Measurements from ENCODE around the gene GADL1. TPM values are rescaled to one million over a fixed set of nuclear protein-coding genes. Genes with fewer than 3 reads are reported as not detected.

The GADL1 gene
- total RNA-seq, 1 donor, result not detected

GRCh38 chr3:30730967-30731366 is 163.5 kb downstream of the GADL1 start:
- no peak for DNase-seq (ENCODE audit: low read depth)
- TF ChIP-seq CTCF (IDR thresholded peaks at IDR 0.05; ENCODE audit: insufficient read depth, low read depth, low read length), result no peak
- no peak overlapping the region for H3K4me3 ChIP-seq (ENCODE audit: low read depth, low read length)

- no peak overlapping the region for H3K4me3 ChIP-seq (ENCODE audit: low read depth, low read length)
- DNase-seq (ENCODE audit: low read depth), result no peak
- TF ChIP-seq CTCF (IDR thresholded peaks at IDR 0.05; ENCODE audit: insufficient read depth, low read depth, low read length), result no peak
Observed at GRCh38 chr3:30729936-30730335, 164.5 kb downstream of the GADL1 start.

GRCh38 chr3:30729512-30729911 is 164.9 kb downstream of the GADL1 start:
- DNase-seq (ENCODE audit: low read depth), result no peak
- no peak overlapping the region for H3K4me3 ChIP-seq (ENCODE audit: low read depth, low read length)
- TF ChIP-seq CTCF (IDR thresholded peaks at IDR 0.05; ENCODE audit: insufficient read depth, low read depth, low read length), result no peak

- TF ChIP-seq CTCF (IDR thresholded peaks at IDR 0.05; ENCODE audit: insufficient read depth, low read depth, low read length), result no peak
- DNase-seq (ENCODE audit: low read depth), result no peak
- H3K4me3 ChIP-seq (ENCODE audit: low read depth, low read length), result no peak overlapping the region
Observed at GRCh38 chr3:30728143-30728542, 166.3 kb downstream of the GADL1 start.

- H3K4me3 ChIP-seq (ENCODE audit: low read depth, low read length), result no peak overlapping the region
- DNase-seq (ENCODE audit: low read depth), result no peak
- no peak for TF ChIP-seq CTCF (IDR thresholded peaks at IDR 0.05; ENCODE audit: insufficient read depth, low read depth, low read length)
Observed at GRCh38 chr3:30724863-30725262, 169.6 kb downstream of the GADL1 start.

GRCh38 chr3:30723211-30723610 is 171.2 kb downstream of the GADL1 start:
- TF ChIP-seq CTCF (IDR thresholded peaks at IDR 0.05; ENCODE audit: insufficient read depth, low read depth, low read length), result no peak
- DNase-seq (ENCODE audit: low read depth), result no peak

GRCh38 chr3:30721314-30721634 is 173.2 kb downstream of the GADL1 start:
- TF ChIP-seq CTCF (IDR thresholded peaks at IDR 0.05; ENCODE audit: insufficient read depth, low read depth, low read length), result no peak
- H3K4me3 ChIP-seq (ENCODE audit: low read depth, low read length), result no peak overlapping the region
- no peak for DNase-seq (ENCODE audit: low read depth)

More at GRCh38 chr3:30723211-30723610, 171.2 kb downstream of the GADL1 start:
- H3K4me3 ChIP-seq (ENCODE audit: low read depth, low read length), result no peak overlapping the region
